K562 (cell line): Measurements from ENCODE around the gene NAA80. TPM values are rescaled to one million over a fixed set of nuclear protein-coding genes. Genes with fewer than 3 reads are reported as not detected.
"Not testable (repeated sequence)": the region's sequence is repeated elsewhere in the genome, so short reads cannot be mapped to it uniquely, and the experiment has no call there.

ENCODE experiments used
- ATAC-seq: fragments of 200-7000 bp; cut with Tn5 transposase; 3 replicates; pipeline ENCODE4 v1.9.1; 2020; ENCODE audit warnings: moderate library complexity
- BruUV-seq: library from RNA; stranded (reverse); fragments of 400-500 nt; replicated peaks from 2 replicates; lab custom pipeline; 2021; lab: Mats Ljungman, UMichigan
- CTCF ChIA-PET: fragments of 300-600 bp; formaldehyde crosslinking; extraction: SDS; loops from one replicate; lab custom pipeline; 2021; ENCODE audit warnings: low intra/inter-chr PET ratio; lab: Yijun Ruan, JAX
- POLR2A ChIA-PET: fragments of 300-600, 350-650 bp; sonication (Branson Sonifier 250); formaldehyde crosslinking; extraction: SDS; loops from one replicate; lab custom pipeline; 2021; ENCODE audit warnings: antibody characterized with exemption, inconsistent platforms; lab: Yijun Ruan, JAX
- DNase-seq, 4 experiments: peaks; one replicate each; pipeline versions ENCODE4 v3.0.0 to v3.0.0-alpha.2; 2011 to 2018; ENCODE audit warnings: low spot score in 3 of 4, mixed read lengths in 3 of 4; ENCODE audit errors: extremely low read depth in 1 of 4
- FAIRE-seq: peaks from 2 replicates; lab custom pipeline; 2011; peaks lifted over from hg19 to GRCh38; lab: Jason Lieb, UNC
- H2AFZ ChIP-seq: 2 replicates; pipeline ENCODE4 v1.6.0; 2011; ENCODE audit warnings: low read depth, low read length, control low read depth, inconsistent platforms
- H3K27ac ChIP-seq: fragments of 200-600 bp; 3 replicates; pipeline ENCODE4 v1.8.0; 2011; ENCODE audit warnings: low read depth, mild to moderate bottlenecking, control low read depth, inconsistent platforms, low read length, moderate library complexity, mixed read lengths; ENCODE audit errors: extremely low read depth
- H3K27me3 ChIP-seq, 2 experiments: fragments of 300-600 bp in 1 of 2; 2 replicates in 1 of 2; 3 replicates in 1 of 2; pipeline versions ENCODE4 v1.6.0 to v1.8.0; 2011; ENCODE audit warnings: inconsistent platforms in 2 of 2, low read length in 2 of 2, mild to moderate bottlenecking in 1 of 2, mixed read lengths in 1 of 2, moderate library complexity in 1 of 2; ENCODE audit not compliant: control insufficient read depth in 2 of 2, insufficient read depth in 2 of 2
- H3K36me3 ChIP-seq: fragments of 300-600 bp; 3 replicates; pipeline ENCODE4 v1.8.0; 2011; ENCODE audit warnings: mild to moderate bottlenecking, low read length, inconsistent platforms; ENCODE audit not compliant: control insufficient read depth, insufficient read depth
- H3K4me1 ChIP-seq, 2 experiments: fragments of 200-600 bp in 1 of 2; replicated peaks in 1 of 2; 2 replicates in 1 of 2; 3 replicates in 1 of 2; pipeline versions ENCODE4 v1.5.1 to v1.8.0; 2011; ENCODE audit warnings: inconsistent platforms in 2 of 2, low read length in 2 of 2, mild to moderate bottlenecking in 1 of 2, mixed read lengths in 1 of 2, moderate library complexity in 1 of 2; ENCODE audit not compliant: control insufficient read depth in 2 of 2, insufficient read depth in 2 of 2
- H3K4me2 ChIP-seq: 2 replicates; pipeline ENCODE4 v1.6.1; 2011; ENCODE audit warnings: low read length, control low read depth, inconsistent platforms, mixed read lengths; ENCODE audit not compliant: insufficient read depth
- H3K4me3 ChIP-seq: fragments of 200-600 bp; sonication (generic), shearing (Covaris generic); 2 replicates; pipeline ENCODE4 v1.5.1; 2016; ENCODE audit warnings: control low read depth, inconsistent platforms
- H3K79me2 ChIP-seq: fragments of 200-600 bp; 3 replicates; pipeline ENCODE4 v1.8.0; 2011; ENCODE audit warnings: low read length, inconsistent platforms; ENCODE audit not compliant: control insufficient read depth, insufficient read depth
- H3K9ac ChIP-seq, 2 experiments: 2 replicates each; pipeline versions ENCODE4 v1.6.0 to v1.6.1; 2011; ENCODE audit warnings: low read depth in 2 of 2, low read length in 2 of 2, control low read depth in 1 of 2, inconsistent platforms in 1 of 2, mild to moderate bottlenecking in 1 of 2, mixed read lengths in 1 of 2; ENCODE audit not compliant: insufficient read depth in 1 of 2
- H3K9me1 ChIP-seq: one replicate; pipeline ENCODE4 v1.6.0; 2011; ENCODE audit warnings: inconsistent platforms, mild to moderate bottlenecking, low read length, moderate library complexity; ENCODE audit not compliant: control insufficient read depth, insufficient read depth
- H3K9me3 ChIP-seq: replicated peaks from 2 replicates; pipeline ENCODE4 v1.5.1; 2011; ENCODE audit warnings: low read depth, low read length, inconsistent platforms; ENCODE audit not compliant: control insufficient read depth, insufficient read depth
- H4K20me1 ChIP-seq: replicated peaks from 2 replicates; pipeline ENCODE4 v1.6.1; 2011; ENCODE audit warnings: low read length, inconsistent platforms, mixed read lengths; ENCODE audit not compliant: control insufficient read depth, insufficient read depth
- CHCHD3 ChIP-seq: fragments of 250-450 bp; sonication (Bioruptor Pico); IDR thresholded peaks from 2 replicates; pipeline ENCODE4 v2.1.2; 2022; ENCODE audit warnings: mild to moderate bottlenecking
- HDAC6 ChIP-seq: IDR thresholded peaks from 2 replicates; pipeline ENCODE4 v1.6.1; 2012; ENCODE audit warnings: low read depth, mild to moderate bottlenecking, control low read depth, inconsistent platforms, low read length, moderate library complexity
- TCF3 ChIP-seq: sonication (generic); formaldehyde crosslinking; IDR thresholded peaks from 2 replicates; pipeline ENCODE4 v1.4.0; 2020; ENCODE audit warnings: mild to moderate bottlenecking, missing genetic modification reagents
- ZNF512 ChIP-seq: IDR thresholded peaks from 2 replicates; pipeline ENCODE4 v1.6.1; 2016; ENCODE audit warnings: missing genetic modification characterization, missing compliant biosample characterization
- WGBS: fragments of 100-300 bp; shearing (Covaris generic); methylation state at CpG from one replicate; pipeline ENCODE4 v1.1.6; 2016; ENCODE audit warnings: low coverage, mixed read lengths; ENCODE audit not compliant: insufficient coverage; ENCODE audit errors: missing lambda C conversion rate; 5-methylcytosine and 5-hydroxymethylcytosine counted together
- in situ Hi-C: fragments of 300-500 bp; cut with MboI; formaldehyde crosslinking; loops from 4 replicates; pipeline ENCODE4 v1.15.0; 2018; ENCODE audit warnings: inconsistent platforms, mixed read lengths
- intact Hi-C: fragments of 100-400 bp; cut with micrococcal nuclease; formaldehyde crosslinking; loops from 2 replicates; pipeline ENCODE4 v1.14.2; 2022
- polyA plus RNA-seq, 8 experiments: library from polyadenylated mRNA; depleted of rRNA in 4 of 8; stranded (reverse) in 5 of 8; unstranded in 3 of 8; fragments of >200 nt; fragmentation: Nextera tagmentation in 2 of 8; fragmentation: Illumina TruSeq in 1 of 8; extraction: Ambion mirVana in 2 of 8; extraction: Trizol in 1 of 8; gene quantifications; 2 replicates each; pipeline versions ENCODE4 v1.2.1 to v1.2.3, GENCODE V29; 2011 to 2014; ENCODE audit warnings: inconsistent platforms in 1 of 8, missing spikeins in 1 of 8
- total RNA-seq, 7 experiments: library from RNA; depleted of rRNA in 6 of 7; stranded (reverse); fragments of >200 nt in 6 of 7; fragmentation: Illumina TruSeq in 2 of 7; extraction: Trizol in 2 of 7; gene quantifications; 2 replicates each; pipeline versions ENCODE4 v1.2.1 to v1.2.3, GENCODE V29; 2011 to 2021; ENCODE audit warnings: low replicate concordance in 1 of 7
- TF ChIP-seq, protein P1 (sequence below): fragments of 450-650 bp; IDR thresholded peaks from 2 replicates; pipeline ENCODE4 v1.6.1; 2016; ENCODE audit warnings: missing biosample characterization, missing genetic modification characterization
- TF ChIP-seq, protein P2 (sequence below), 2 experiments: fragments of 250-450 bp in 1 of 2; fragments of 450-650 bp in 1 of 2; sonication (Bioruptor Pico) in 1 of 2; IDR thresholded peaks; 2 replicates each; pipeline versions ENCODE4 v1.6.1 to v1.8.0; 2016 to 2021; ENCODE audit warnings: mild to moderate bottlenecking in 2 of 2, moderate library complexity in 2 of 2, missing compliant biosample characterization in 1 of 2, missing genetic modification characterization in 1 of 2

Gene NAA80
- total and polyA plus RNA-seq, 9 of the 15 experiments (the other 6 are each of a cell fraction or from before 2014, with no cell fraction given): 0.82 to 24.0 (median 8.6) TPM

DNA sequence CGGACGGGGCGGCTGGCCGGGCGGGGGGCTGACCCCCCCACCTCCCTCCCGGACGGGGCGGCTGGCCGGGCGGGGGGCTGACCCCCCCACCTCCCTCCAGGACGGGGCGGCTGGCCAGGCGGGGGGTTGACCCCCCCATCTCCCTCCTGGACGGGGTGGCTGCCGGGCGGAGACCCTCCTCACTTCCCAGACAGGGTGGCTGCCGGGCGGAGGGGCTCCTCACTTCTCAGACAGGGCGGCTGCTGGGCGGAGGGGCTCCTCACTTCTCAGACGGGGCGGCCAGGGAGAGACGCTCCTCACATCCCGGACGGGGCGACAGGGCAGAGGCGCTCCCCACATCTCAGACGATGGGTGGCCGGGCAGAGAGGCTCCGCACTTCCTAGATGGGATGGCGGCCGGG, 12.8 kb upstream of the NAA80 start:
- in situ Hi-C loops, H3K9me1 ChIP-seq, H3K27me3 ChIP-seq, POLR2A ChIA-PET, H4K20me1 ChIP-seq, H3K4me1 ChIP-seq, intact Hi-C loops, H3K9me3 ChIP-seq, H3K79me2 ChIP-seq, H3K4me2 ChIP-seq, CTCF ChIA-PET, DNase-seq, H2AFZ ChIP-seq, H3K36me3 ChIP-seq, ATAC-seq, BruUV-seq, FAIRE-seq, H3K4me3 ChIP-seq, H3K27ac ChIP-seq, H3K9ac ChIP-seq: not testable (repeated sequence)
- WGBS: 70% methylated on average over 2 of the region's 32 CpGs

DNA sequence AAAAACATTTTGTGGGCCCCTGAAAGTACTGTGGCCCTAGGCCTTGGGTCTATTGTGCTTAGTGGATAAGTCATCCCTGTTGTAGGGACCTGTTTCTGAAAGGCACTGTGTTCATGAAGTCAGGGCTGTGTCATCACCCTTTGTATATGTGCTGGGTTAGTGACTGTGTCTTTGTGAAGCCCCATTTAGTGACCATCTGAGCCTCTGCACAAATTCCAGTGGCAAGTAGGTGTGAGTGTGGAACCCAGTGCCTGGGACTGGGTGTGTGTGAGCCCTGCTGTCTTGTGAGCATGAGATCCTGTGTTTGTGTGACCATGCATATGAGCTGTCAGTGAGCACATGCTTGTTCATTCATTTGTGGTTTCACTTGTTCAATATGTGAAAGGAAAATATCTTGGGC, 5.4 kb upstream of the NAA80 start:
- H3K36me3 ChIP-seq: peaks cover 8% of the 10 kb centered on the region; the same call in 2 of the 3 replicates
- BruUV-seq: no TSS peak
- CTCF ChIA-PET: no interaction called here
- no peaks in the 10 kb centered on the region for H3K9me3 ChIP-seq
- peaks cover 30% of the 10 kb centered on the region for H3K79me2 ChIP-seq
- H3K27me3 ChIP-seq: no peaks in the 10 kb centered on the region
- no peaks in the 10 kb centered on the region for H3K9me1 ChIP-seq
- DNase-seq (no peak), ATAC-seq (no peak)
- no peak overlapping the region for H2AFZ ChIP-seq
- no peak overlapping the region for H3K4me2 ChIP-seq
- H3K4me1 ChIP-seq: peaks cover 20 to 37% of the 10 kb centered on the region in 2 experiments; a peak in 4 of 5 replicates
- H3K27ac ChIP-seq: peak overlapping the region; percentile 24; the same call in 1 of the 3 replicates
- in situ Hi-C loops: no loop called here
- TF ChIP-seq, protein P1, sequence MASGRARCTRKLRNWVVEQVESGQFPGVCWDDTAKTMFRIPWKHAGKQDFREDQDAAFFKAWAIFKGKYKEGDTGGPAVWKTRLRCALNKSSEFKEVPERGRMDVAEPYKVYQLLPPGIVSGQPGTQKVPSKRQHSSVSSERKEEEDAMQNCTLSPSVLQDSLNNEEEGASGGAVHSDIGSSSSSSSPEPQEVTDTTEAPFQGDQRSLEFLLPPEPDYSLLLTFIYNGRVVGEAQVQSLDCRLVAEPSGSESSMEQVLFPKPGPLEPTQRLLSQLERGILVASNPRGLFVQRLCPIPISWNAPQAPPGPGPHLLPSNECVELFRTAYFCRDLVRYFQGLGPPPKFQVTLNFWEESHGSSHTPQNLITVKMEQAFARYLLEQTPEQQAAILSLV: no peak
- no peak for TF ChIP-seq HDAC6
- TF ChIP-seq ZNF512 (tag): no peak
- TF ChIP-seq TCF3 (CRISPR knock-in tag): no peak
- TF ChIP-seq CHCHD3 (CRISPR knock-in tag): no peak
- TF ChIP-seq, protein P2, sequence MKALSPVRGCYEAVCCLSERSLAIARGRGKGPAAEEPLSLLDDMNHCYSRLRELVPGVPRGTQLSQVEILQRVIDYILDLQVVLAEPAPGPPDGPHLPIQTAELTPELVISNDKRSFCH (CRISPR knock-in tag; IDR thresholded peaks at IDR 0.05): no peak
- TF ChIP-seq, protein P2 (tag; IDR thresholded peaks at IDR 0.05): no peak
- TF ChIP-seq, all 486 proteins: peak for 0
- POLR2A ChIA-PET: no interaction called here
- Histone ChIP-seq H4K20me1 (no peaks in the 10 kb centered on the region), H3K9ac (peak overlapping the region in 1 of 2 experiments; percentile 71; a peak in 2 of 4 replicates), H3K4me3 (no peak overlapping the region)
- no peak for FAIRE-seq
- intact Hi-C loops: no loop called here
